ENCODE results near the gene RAB28. TPM values are rescaled to one million over a fixed set of nuclear protein-coding genes. Genes with fewer than 3 reads are reported as not detected.

RAB28 gene
- total and polyA plus RNA-seq, 9 of the 15 experiments (the other 6 are each of a cell fraction or from before 2014, with no cell fraction given) = 6.7 to 40.4 (median 23.0) TPM

- TF ChIP-seq GABPA (tag; conservative IDR thresholded peaks at IDR 0.05; ENCODE audit: low read depth) = no peak
- no peak for TF ChIP-seq AFF4 (CRISPR knock-in tag; IDR thresholded peaks at IDR 0.05)
- no peak for TF ChIP-seq SMAD3 (CRISPR knock-in tag; conservative IDR thresholded peaks at IDR 0.05)
- no peak for TF ChIP-seq ZNF512 (tag; IDR thresholded peaks at IDR 0.05)
- TF ChIP-seq TCF7L2 (IDR thresholded peaks at IDR 0.05; ENCODE audit: low read depth, low read length) = no peak
- TF ChIP-seq NR1H2 (CRISPR knock-in tag; IDR thresholded peaks at IDR 0.05) = no peak
- no peak for TF ChIP-seq ETS1 (conservative IDR thresholded peaks at IDR 0.05; ENCODE audit: control insufficient read depth, low read depth, low read length)
Observed at GRCh38 chr4:13523105-13523477, 39.0 kb upstream of the RAB28 start (continued).
